ENCODE results near the gene LRMDA. TPM values are rescaled to one million over a fixed set of nuclear protein-coding genes. Genes with fewer than 3 reads are reported as not detected.

The LRMDA gene
- total RNA-seq, 1 experiment from 2014 or later = 0.24 TPM

GRCh38 chr10:75399461-75400162, 31.8 kb upstream of the LRMDA start:
- peaks cover 10% of the 10 kb centered on the region for H3K36me3 ChIP-seq
- H3K27me3 ChIP-seq = no peaks in the 10 kb centered on the region
- H3K27ac ChIP-seq = no peak overlapping the region
- peaks cover 3% of the 10 kb centered on the region; the same call in 1 of the 2 replicates for H3K4me1 ChIP-seq
- DNase-seq = peak; percentile 69 to 71
- H3K4me3 ChIP-seq = peak overlapping the region; percentile 69
- no peaks in the 10 kb centered on the region for H3K9me3 ChIP-seq (replicated peaks)

GRCh38 chr10:75400163-75400770, 31.2 kb upstream of the LRMDA start:
- H3K4me1 ChIP-seq = peaks cover 3% of the 10 kb centered on the region; the same call in 1 of the 2 replicates
- peak overlapping the region; percentile 49; the same call in 1 of the 2 replicates for H3K27ac ChIP-seq
- peak overlapping the region; percentile 69 for H3K4me3 ChIP-seq
- no peaks in the 10 kb centered on the region for H3K27me3 ChIP-seq
- peaks cover 10% of the 10 kb centered on the region for H3K36me3 ChIP-seq
- no peak for DNase-seq
- H3K9me3 ChIP-seq (replicated peaks) = no peaks in the 10 kb centered on the region

GRCh38 chr10:75400771-75401568, 30.5 kb upstream of the LRMDA start:
- H3K27me3 ChIP-seq = no peaks in the 10 kb centered on the region
- peak; percentile 32 to 56 for DNase-seq
- H3K27ac ChIP-seq = peak overlapping the region; percentile 49; the same call in 1 of the 2 replicates

GRCh38 chr10:75401569-75402485, 29.6 kb upstream of the LRMDA start, which contains the start of gene ZNF503:
TSS of gene ZNF503 (minus strand) at chr10:75401764. CDS start at chr10:75401419, 345 bp downstream.
- peaks cover 3% of the 10 kb centered on the region; the same call in 1 of the 2 replicates for H3K4me1 ChIP-seq
- peaks cover 10% of the 10 kb centered on the region for H3K36me3 ChIP-seq
- no peaks in the 10 kb centered on the region for H3K27me3 ChIP-seq
- DNase-seq = peak; percentile 95 to 97
- peak within 1 kb of the TSS; percentile 69 for H3K4me3 ChIP-seq
- H3K9me3 ChIP-seq (replicated peaks) = no peaks in the 10 kb centered on the region
- peak within 1 kb of the TSS; percentile 49 for H3K27ac ChIP-seq

More at GRCh38 chr10:75400771-75401568, 30.5 kb upstream of the LRMDA start:
- Histone ChIP-seq H3K9me3 (replicated peaks) (no peaks in the 10 kb centered on the region), H3K4me3 (peak overlapping the region; percentile 69), H3K36me3 (peaks cover 10% of the 10 kb centered on the region), H3K4me1 (peaks cover 3% of the 10 kb centered on the region; the same call in 1 of the 2 replicates)

- H3K4me3 ChIP-seq = peak overlapping the region; percentile 69
- peaks cover 9% of the 10 kb centered on the region for H3K36me3 ChIP-seq
- no peaks in the 10 kb centered on the region for H3K9me3 ChIP-seq (replicated peaks)
- H3K27ac ChIP-seq = peak overlapping the region; percentile 49; the same call in 1 of the 2 replicates
- DNase-seq = peak in 1 of 2 experiments; percentile 22
- H3K27me3 ChIP-seq = no peaks in the 10 kb centered on the region
- peaks cover 3% of the 10 kb centered on the region; the same call in 1 of the 2 replicates for H3K4me1 ChIP-seq
Measured at GRCh38 chr10:75402486-75403143, 28.8 kb upstream of the LRMDA start.

GRCh38 chr10:75403144-75403938, 28.1 kb upstream of the LRMDA start:
- H3K36me3 ChIP-seq = peaks cover 3% of the 10 kb centered on the region; the same call in 1 of the 2 replicates
- no peaks in the 10 kb centered on the region for H3K27me3 ChIP-seq
- H3K4me3 ChIP-seq = peak overlapping the region; percentile 69
- peaks cover 3% of the 10 kb centered on the region; the same call in 1 of the 2 replicates for H3K4me1 ChIP-seq
- DNase-seq = peak; percentile 29 to 42
- no peaks in the 10 kb centered on the region for H3K9me3 ChIP-seq (replicated peaks)
- no peak overlapping the region; the same call in 1 of the 2 replicates for H3K27ac ChIP-seq

GRCh38 chr10:75403939-75404814, 27.2 kb upstream of the LRMDA start:
- Histone ChIP-seq H3K27me3 (no peaks in the 10 kb centered on the region), H3K36me3 (no peaks in the 10 kb centered on the region), H3K27ac (no peak overlapping the region), H3K9me3 (replicated peaks) (no peaks in the 10 kb centered on the region), H3K4me3 (no peak overlapping the region), H3K4me1 (peaks cover 3% of the 10 kb centered on the region; the same call in 1 of the 2 replicates)
- no peak for DNase-seq

- Histone ChIP-seq H3K27ac (no peak overlapping the region), H3K4me3 (no peak overlapping the region), H3K27me3 (no peaks in the 10 kb centered on the region), H3K36me3 (no peaks in the 10 kb centered on the region), H3K4me1 (peaks cover 3% of the 10 kb centered on the region; the same call in 1 of the 2 replicates), H3K9me3 (replicated peaks) (no peaks in the 10 kb centered on the region)
- no peak for DNase-seq
Measured at GRCh38 chr10:75404815-75405597, 26.4 kb upstream of the LRMDA start.

- Histone ChIP-seq H3K9me3 (replicated peaks) (no peaks in the 10 kb centered on the region), H3K36me3 (no peaks in the 10 kb centered on the region), H3K4me1 (peaks cover 3% of the 10 kb centered on the region; the same call in 1 of the 2 replicates), H3K27me3 (no peaks in the 10 kb centered on the region), H3K27ac (no peak overlapping the region), H3K4me3 (no peak overlapping the region)
- DNase-seq = no peak
Measured at GRCh38 chr10:75405598-75406461, 25.6 kb upstream of the LRMDA start.

- H3K27ac ChIP-seq = no peak overlapping the region
- no peaks in the 10 kb centered on the region for H3K9me3 ChIP-seq (replicated peaks)
- peaks cover 3% of the 10 kb centered on the region; the same call in 1 of the 2 replicates for H3K4me1 ChIP-seq
- DNase-seq = no peak
- H3K27me3 ChIP-seq = no peaks in the 10 kb centered on the region
- H3K36me3 ChIP-seq = no peaks in the 10 kb centered on the region
- H3K4me3 ChIP-seq = no peak overlapping the region
Measured at GRCh38 chr10:75406462-75407223, 24.8 kb upstream of the LRMDA start.

All from SJCRH30 (cell line).